HepG2 (cell line): Measurements from ENCODE around the gene GUCA1A. TPM values are rescaled to one million over a fixed set of nuclear protein-coding genes. Genes with fewer than 3 reads are reported as not detected.
A peak's percentile ranks its signal among the peaks of the same experiment; 100 is the strongest.

Experiments
- ASH2L ChIP-seq: fragments of 300-600, 200-600 bp; sonication (generic); IDR thresholded peaks from 2 replicates; pipeline ENCODE4 v1.7.0; 2017; ENCODE audit warnings: low read depth, mild to moderate bottlenecking, moderate library complexity, mixed read lengths, low read length; ENCODE audit not compliant: insufficient read length
- ELF3 ChIP-seq: IDR thresholded peaks from 2 replicates; pipeline ENCODE4 v1.6.1; 2016; ENCODE audit warnings: missing genetic modification reagents, missing compliant biosample characterization
- GATAD2A ChIP-seq: IDR thresholded peaks from 2 replicates; pipeline ENCODE4 v1.6.1; 2016
- KAT7 ChIP-seq: IDR thresholded peaks from 2 replicates; pipeline ENCODE4 v1.6.1; 2018; ENCODE audit warnings: borderline replicate concordance, missing compliant biosample characterization
- MEIS1 ChIP-seq: sonication (generic); formaldehyde crosslinking; IDR thresholded peaks from 2 replicates; pipeline ENCODE4 v1.9.0; 2021; ENCODE audit warnings: mild to moderate bottlenecking, missing genetic modification reagents, moderate library complexity, borderline replicate concordance
- MTA3 ChIP-seq: sonication (generic); formaldehyde crosslinking; IDR thresholded peaks from 2 replicates; pipeline ENCODE4 v1.4.0; 2020; ENCODE audit warnings: missing genetic modification reagents
- RCOR2 ChIP-seq: IDR thresholded peaks from 2 replicates; pipeline ENCODE4 v1.6.1; 2016; ENCODE audit warnings: missing biosample characterization, missing genetic modification reagents
- YY1 ChIP-seq: IDR thresholded peaks from 2 replicates; pipeline ENCODE4 v1.6.1; 2011; ENCODE audit warnings: low read length, low read depth, moderate library complexity, mild to moderate bottlenecking; ENCODE audit not compliant: insufficient read depth, insufficient replicate concordance
- ZFX ChIP-seq: sonication (generic); formaldehyde crosslinking; IDR thresholded peaks from 2 replicates; pipeline ENCODE4 v1.4.0; 2020; ENCODE audit warnings: mild to moderate bottlenecking, low read depth, missing genetic modification reagents, moderate library complexity
- ZNF275 ChIP-seq: sonication (generic); formaldehyde crosslinking; IDR thresholded peaks from 2 replicates; pipeline ENCODE4 v1.8.0; 2022; ENCODE audit warnings: missing genetic modification reagents, mild to moderate bottlenecking, inconsistent platforms, borderline replicate concordance
- ZNF781 ChIP-seq: sonication (generic); formaldehyde crosslinking; IDR thresholded peaks from 2 replicates; pipeline ENCODE4 v1.5.1; 2020; ENCODE audit warnings: borderline replicate concordance, mild to moderate bottlenecking, missing genetic modification reagents; ENCODE audit errors: not compliant biosample characterization
- polyA plus RNA-seq, 8 experiments: library from polyadenylated mRNA; depleted of rRNA in 3 of 8; stranded (reverse) in 7 of 8; unstranded in 1 of 8; fragments of >200 nt; fragmentation: Illumina TruSeq in 4 of 8; extraction: Trizol in 4 of 8; gene quantifications; 2 replicates each; pipeline versions ENCODE4 v1.2.1 to v1.2.3, GENCODE V29; 2011 to 2016; ENCODE audit warnings: low read depth in 4 of 8, missing spikeins in 1 of 8, mixed read lengths in 1 of 8; ENCODE audit not compliant: insufficient read depth in 1 of 8
- total RNA-seq, 5 experiments: library from RNA; depleted of rRNA; stranded (reverse); fragments of >200 nt; fragmentation: Illumina TruSeq; extraction: Trizol; gene quantifications; 2 replicates each; pipeline ENCODE4 v1.2.3, GENCODE V29; 2016; ENCODE audit warnings: low read depth in 1 of 5
- TF ChIP-seq, protein P1 (sequence below): sonication (generic); formaldehyde crosslinking; IDR thresholded peaks from 2 replicates; pipeline ENCODE4 v1.4.0; 2020; ENCODE audit warnings: missing genetic modification reagents
- TF ChIP-seq, protein P2 (sequence below): sonication (generic); formaldehyde crosslinking; IDR thresholded peaks from 2 replicates; pipeline ENCODE4 v1.4.0; 2020; ENCODE audit warnings: mild to moderate bottlenecking, missing genetic modification reagents, borderline replicate concordance

The GUCA1A gene
- total and polyA plus RNA-seq, 2 of the 13 experiments (the other 11 are each of a cell fraction or from before 2014, with no cell fraction given), result not detected

DNA sequence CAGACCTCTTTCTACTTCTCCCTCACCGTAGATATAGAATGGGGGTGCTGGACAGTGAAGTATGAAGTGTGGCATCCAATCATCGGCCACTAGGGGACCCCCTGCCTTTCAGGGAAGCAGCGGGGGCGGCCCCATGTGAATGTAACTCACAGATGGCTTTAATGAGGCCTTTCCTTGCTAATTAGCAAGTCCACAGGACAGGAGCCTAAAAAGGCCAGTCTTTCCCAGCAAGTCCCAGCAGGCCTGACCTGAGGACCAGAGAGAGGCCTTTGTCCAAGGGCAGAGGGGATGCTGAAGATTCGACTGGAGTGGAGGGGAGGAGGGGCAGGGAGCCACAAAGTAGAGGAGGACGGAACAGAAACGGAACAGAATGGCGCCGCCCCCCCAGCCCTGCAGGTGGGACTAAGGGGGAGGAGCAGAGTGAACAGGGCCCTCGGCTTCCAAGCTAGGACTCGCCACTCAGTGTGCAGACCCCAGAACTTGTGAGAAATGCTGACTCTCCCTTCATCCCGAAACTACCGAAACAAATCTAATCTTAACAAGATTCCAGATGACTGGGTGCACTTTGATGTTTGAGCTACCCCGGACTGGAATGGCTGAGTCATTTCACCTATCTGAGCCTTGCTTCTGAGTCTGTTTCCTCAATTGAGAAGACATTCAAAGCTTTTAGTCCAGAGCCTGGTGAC lies 36.5 kb upstream of the GUCA1A start (continued):
- TF ChIP-seq, protein P1, sequence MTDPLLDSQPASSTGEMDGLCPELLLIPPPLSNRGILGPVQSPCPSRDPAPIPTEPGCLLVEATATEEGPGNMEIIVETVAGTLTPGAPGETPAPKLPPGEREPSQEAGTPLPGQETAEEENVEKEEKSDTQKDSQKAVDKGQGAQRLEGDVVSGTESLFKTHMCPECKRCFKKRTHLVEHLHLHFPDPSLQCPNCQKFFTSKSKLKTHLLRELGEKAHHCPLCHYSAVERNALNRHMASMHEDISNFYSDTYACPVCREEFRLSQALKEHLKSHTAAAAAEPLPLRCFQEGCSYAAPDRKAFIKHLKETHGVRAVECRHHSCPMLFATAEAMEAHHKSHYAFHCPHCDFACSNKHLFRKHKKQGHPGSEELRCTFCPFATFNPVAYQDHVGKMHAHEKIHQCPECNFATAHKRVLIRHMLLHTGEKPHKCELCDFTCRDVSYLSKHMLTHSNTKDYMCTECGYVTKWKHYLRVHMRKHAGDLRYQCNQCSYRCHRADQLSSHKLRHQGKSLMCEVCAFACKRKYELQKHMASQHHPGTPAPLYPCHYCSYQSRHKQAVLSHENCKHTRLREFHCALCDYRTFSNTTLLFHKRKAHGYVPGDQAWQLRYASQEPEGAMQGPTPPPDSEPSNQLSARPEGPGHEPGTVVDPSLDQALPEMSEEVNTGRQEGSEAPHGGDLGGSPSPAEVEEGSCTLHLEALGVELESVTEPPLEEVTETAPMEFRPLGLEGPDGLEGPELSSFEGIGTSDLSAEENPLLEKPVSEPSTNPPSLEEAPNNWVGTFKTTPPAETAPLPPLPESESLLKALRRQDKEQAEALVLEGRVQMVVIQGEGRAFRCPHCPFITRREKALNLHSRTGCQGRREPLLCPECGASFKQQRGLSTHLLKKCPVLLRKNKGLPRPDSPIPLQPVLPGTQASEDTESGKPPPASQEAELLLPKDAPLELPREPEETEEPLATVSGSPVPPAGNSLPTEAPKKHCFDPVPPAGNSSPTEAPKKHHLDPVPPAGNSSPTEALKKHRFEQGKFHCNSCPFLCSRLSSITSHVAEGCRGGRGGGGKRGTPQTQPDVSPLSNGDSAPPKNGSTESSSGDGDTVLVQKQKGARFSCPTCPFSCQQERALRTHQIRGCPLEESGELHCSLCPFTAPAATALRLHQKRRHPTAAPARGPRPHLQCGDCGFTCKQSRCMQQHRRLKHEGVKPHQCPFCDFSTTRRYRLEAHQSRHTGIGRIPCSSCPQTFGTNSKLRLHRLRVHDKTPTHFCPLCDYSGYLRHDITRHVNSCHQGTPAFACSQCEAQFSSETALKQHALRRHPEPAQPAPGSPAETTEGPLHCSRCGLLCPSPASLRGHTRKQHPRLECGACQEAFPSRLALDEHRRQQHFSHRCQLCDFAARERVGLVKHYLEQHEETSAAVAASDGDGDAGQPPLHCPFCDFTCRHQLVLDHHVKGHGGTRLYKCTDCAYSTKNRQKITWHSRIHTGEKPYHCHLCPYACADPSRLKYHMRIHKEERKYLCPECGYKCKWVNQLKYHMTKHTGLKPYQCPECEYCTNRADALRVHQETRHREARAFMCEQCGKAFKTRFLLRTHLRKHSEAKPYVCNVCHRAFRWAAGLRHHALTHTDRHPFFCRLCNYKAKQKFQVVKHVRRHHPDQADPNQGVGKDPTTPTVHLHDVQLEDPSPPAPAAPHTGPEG, result no peak
- TF ChIP-seq ELF3 (peak; percentile 41; the same call in 1 of the 2 replicates), RCOR2 (CRISPR knock-in tag) (0 out of 2 replicates have a peak, but pooled peaks have one; percentile 12), KAT7 (peak; percentile 35; the same call in 1 of the 2 replicates), MTA3 (CRISPR knock-in tag) (no peak), GATAD2A (peak; percentile 57), ASH2L (peak; percentile 52), ZNF781 (no peak), MEIS1 (CRISPR knock-in tag) (0 out of 2 replicates have a peak, but pooled peaks have one; percentile 24), YY1 (peak; percentile 42), ZFX (peak; percentile 80), ZNF275 (0 out of 2 replicates have a peak, but pooled peaks have one; percentile 68)
- TF ChIP-seq, protein P2, sequence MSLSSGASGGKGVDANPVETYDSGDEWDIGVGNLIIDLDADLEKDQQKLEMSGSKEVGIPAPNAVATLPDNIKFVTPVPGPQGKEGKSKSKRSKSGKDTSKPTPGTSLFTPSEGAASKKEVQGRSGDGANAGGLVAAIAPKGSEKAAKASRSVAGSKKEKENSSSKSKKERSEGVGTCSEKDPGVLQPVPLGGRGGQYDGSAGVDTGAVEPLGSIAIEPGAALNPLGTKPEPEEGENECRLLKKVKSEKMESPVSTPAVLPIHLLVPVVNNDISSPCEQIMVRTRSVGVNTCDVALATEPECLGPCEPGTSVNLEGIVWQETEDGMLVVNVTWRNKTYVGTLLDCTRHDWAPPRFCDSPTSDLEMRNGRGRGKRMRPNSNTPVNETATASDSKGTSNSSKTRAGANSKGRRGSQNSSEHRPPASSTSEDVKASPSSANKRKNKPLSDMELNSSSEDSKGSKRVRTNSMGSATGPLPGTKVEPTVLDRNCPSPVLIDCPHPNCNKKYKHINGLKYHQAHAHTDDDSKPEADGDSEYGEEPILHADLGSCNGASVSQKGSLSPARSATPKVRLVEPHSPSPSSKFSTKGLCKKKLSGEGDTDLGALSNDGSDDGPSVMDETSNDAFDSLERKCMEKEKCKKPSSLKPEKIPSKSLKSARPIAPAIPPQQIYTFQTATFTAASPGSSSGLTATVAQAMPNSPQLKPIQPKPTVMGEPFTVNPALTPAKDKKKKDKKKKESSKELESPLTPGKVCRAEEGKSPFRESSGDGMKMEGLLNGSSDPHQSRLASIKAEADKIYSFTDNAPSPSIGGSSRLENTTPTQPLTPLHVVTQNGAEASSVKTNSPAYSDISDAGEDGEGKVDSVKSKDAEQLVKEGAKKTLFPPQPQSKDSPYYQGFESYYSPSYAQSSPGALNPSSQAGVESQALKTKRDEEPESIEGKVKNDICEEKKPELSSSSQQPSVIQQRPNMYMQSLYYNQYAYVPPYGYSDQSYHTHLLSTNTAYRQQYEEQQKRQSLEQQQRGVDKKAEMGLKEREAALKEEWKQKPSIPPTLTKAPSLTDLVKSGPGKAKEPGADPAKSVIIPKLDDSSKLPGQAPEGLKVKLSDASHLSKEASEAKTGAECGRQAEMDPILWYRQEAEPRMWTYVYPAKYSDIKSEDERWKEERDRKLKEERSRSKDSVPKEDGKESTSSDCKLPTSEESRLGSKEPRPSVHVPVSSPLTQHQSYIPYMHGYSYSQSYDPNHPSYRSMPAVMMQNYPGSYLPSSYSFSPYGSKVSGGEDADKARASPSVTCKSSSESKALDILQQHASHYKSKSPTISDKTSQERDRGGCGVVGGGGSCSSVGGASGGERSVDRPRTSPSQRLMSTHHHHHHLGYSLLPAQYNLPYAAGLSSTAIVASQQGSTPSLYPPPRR, result 0 out of 2 replicates have a peak, but pooled peaks have one; percentile 1
